Measurements from ENCODE around the gene YIPF5.

Gene YIPF5

DNA sequence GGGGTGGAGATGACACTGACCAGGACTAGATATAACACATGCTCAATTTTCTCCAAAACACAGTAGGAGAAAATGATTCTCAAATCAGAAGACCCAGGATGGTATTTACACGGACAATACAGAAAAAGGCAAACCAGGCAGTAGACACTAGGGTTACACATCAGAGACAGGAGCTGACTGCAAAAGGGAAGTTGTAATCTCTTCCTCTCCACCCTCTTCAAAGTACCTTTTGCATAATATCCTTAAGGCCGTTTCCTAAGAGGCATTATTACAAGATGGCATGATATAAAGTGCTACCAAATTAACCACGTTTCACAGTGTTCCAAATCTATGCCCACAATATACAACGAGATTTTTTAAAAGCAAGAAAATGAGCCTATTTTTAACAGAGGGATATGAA is 39.2 kb downstream of the YIPF5 start:
- H3K4me3 ChIP-seq (replicated peaks; ENCODE audit: low read depth, low read length), result no peak overlapping the region
- no peak for TF ChIP-seq CTCF (IDR thresholded peaks at IDR 0.05; ENCODE audit: low read length, missing control alignments)
- no peak for DNase-seq (ENCODE audit: low read depth)

GRCh38 chr5:144130306-144130705 is 40.2 kb downstream of the YIPF5 start:
- DNase-seq (ENCODE audit: low read depth), result no peak
- no peak overlapping the region for H3K4me3 ChIP-seq (replicated peaks; ENCODE audit: low read depth, low read length)
- TF ChIP-seq CTCF (IDR thresholded peaks at IDR 0.05; ENCODE audit: low read length, missing control alignments), result no peak

- DNase-seq (ENCODE audit: low read depth), result no peak
- no peak overlapping the region for H3K4me3 ChIP-seq (replicated peaks; ENCODE audit: low read depth, low read length)
- TF ChIP-seq CTCF (IDR thresholded peaks at IDR 0.05; ENCODE audit: low read length, missing control alignments), result no peak
Measured at GRCh38 chr5:144128844-144129243, 41.6 kb downstream of the YIPF5 start.

DNA sequence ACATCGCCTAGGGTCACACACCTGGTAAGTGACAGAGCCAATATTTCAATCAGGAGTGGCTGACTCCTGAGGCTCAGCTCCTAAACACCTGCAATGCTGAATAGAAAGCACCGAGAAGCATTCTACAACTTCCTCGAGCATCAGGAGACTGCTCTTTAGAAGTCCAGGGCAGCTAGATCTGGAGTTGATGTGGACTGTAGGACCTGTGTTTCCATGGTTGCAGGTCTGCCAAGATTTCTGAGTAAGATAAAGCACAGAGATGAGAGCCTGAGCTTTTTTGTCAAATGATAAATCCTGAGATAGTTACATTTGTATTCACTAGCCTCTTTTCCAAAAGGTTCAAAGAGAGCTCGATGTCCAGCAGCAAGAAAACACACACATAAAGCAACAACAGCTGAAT is 43.8 kb downstream of the YIPF5 start:
- no peak for DNase-seq (ENCODE audit: low read depth)
- TF ChIP-seq CTCF (IDR thresholded peaks at IDR 0.05; ENCODE audit: low read length, missing control alignments), result no peak
- no peak overlapping the region for H3K4me3 ChIP-seq (replicated peaks; ENCODE audit: low read depth, low read length)

GRCh38 chr5:144125163-144125726 is 45.2 kb downstream of the YIPF5 start:
- DNase-seq (ENCODE audit: low read depth), result peak; percentile 60
- no peak overlapping the region for H3K4me3 ChIP-seq (replicated peaks; ENCODE audit: low read depth, low read length)
- TF ChIP-seq CTCF (IDR thresholded peaks at IDR 0.05; ENCODE audit: low read length, missing control alignments), result no peak

- no peak for TF ChIP-seq CTCF (IDR thresholded peaks at IDR 0.05; ENCODE audit: low read length, missing control alignments)
- DNase-seq (ENCODE audit: low read depth), result no peak
- H3K4me3 ChIP-seq (replicated peaks; ENCODE audit: low read depth, low read length), result no peak overlapping the region
Measured at GRCh38 chr5:144122641-144123040, 47.8 kb downstream of the YIPF5 start.

DNA sequence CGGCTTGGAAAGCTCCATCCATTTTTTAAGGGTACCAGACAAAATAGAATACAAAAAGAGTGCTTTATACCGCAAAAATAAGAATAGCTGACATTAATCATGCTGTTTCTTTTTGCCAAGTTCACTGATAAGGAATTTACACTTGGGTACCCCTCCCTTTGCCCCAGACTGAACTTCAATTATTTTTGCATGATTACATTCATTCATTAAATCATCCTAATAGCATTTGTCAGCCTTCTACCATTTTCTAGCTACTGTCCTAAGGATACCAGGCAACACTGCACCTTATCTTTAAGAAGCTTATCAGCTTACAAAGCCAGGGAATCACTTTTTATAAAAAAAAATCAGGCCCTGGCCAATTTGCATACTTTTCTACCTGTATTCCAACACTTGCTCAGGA is 48.4 kb downstream of the YIPF5 start:
- no peak overlapping the region for H3K4me3 ChIP-seq (replicated peaks; ENCODE audit: low read depth, low read length)
- no peak for DNase-seq (ENCODE audit: low read depth)
- TF ChIP-seq CTCF (IDR thresholded peaks at IDR 0.05; ENCODE audit: low read length, missing control alignments), result no peak

Measured in fibroblast of pulmonary artery (primary cell).